PC-3 (cell line): ENCODE measurements around the gene DNAH2.

Experiments used
- CTCF ChIP-seq: fragments of 300-600 bp; sonication (generic); conservative IDR thresholded peaks from 2 replicates; pipeline ENCODE4 v1.5.1; 2017; ENCODE audit warnings: antibody characterized with exemption, low read depth, mild to moderate bottlenecking, low read length
- EZH2 ChIP-seq: fragments of 300-600 bp; sonication (generic); IDR thresholded peaks from one replicate; pipeline ENCODE4 v1.6.1; 2017; ENCODE audit warnings: antibody characterized with exemption, mild to moderate bottlenecking, low read length; ENCODE audit not compliant: unreplicated experiment
- EZH2phosphoT487 ChIP-seq: fragments of 300-600 bp; sonication (generic); IDR thresholded peaks from 2 replicates; pipeline ENCODE4 v1.6.1; 2018; ENCODE audit warnings: mild to moderate bottlenecking, antibody characterized with exemption, low read length, borderline replicate concordance

GRCh38 chr17:7842380-7843256 lies 125.1 kb downstream of the DNAH2 start:
- TF ChIP-seq CTCF: no peak
- no peak for TF ChIP-seq EZH2
- TF ChIP-seq EZH2phosphoT487: no peak
